GM23248 (cell line): Measurements from ENCODE around the gene IGF2BP2. TPM values are rescaled to one million over a fixed set of nuclear protein-coding genes. Genes with fewer than 3 reads are reported as not detected.
A peak's percentile ranks its signal among the peaks of the same experiment; 100 is the strongest.

ENCODE experiments used
- DNase-seq: peaks from one replicate; pipeline ENCODE4 v3.0.0-alpha.2; 2015
- H2AFZ ChIP-seq: fragments of 200-600 bp; sonication (generic); 2 replicates; pipeline ENCODE4 v1.6.1; 2016; ENCODE audit warnings: antibody characterized with exemption
- H3F3A ChIP-seq: fragments of 200-600 bp; sonication (generic); 2 replicates; pipeline ENCODE4 v1.6.1; 2016; ENCODE audit warnings: mild to moderate bottlenecking, antibody characterized with exemption, mixed run types; ENCODE audit not compliant: insufficient read depth
- H3K27ac ChIP-seq: fragments of 200-600 bp; sonication (generic); 2 replicates; pipeline ENCODE4 v1.5.1; 2016; ENCODE audit warnings: mild to moderate bottlenecking
- H3K27me3 ChIP-seq: fragments of 200-600 bp; sonication (generic); replicated peaks from 2 replicates; pipeline ENCODE4 v1.6.1; 2016; ENCODE audit warnings: mild to moderate bottlenecking; ENCODE audit not compliant: insufficient read depth
- H3K36me3 ChIP-seq: fragments of 200-600 bp; sonication (generic); 2 replicates; pipeline ENCODE4 v1.6.1; 2016; ENCODE audit warnings: low read depth, mild to moderate bottlenecking
- H3K4me1 ChIP-seq: fragments of 200-600 bp; sonication (generic); 2 replicates; pipeline ENCODE4 v1.6.1; 2016; ENCODE audit warnings: mild to moderate bottlenecking; ENCODE audit not compliant: insufficient read depth
- H3K4me2 ChIP-seq: fragments of 200-600 bp; sonication (generic); one replicate; pipeline ENCODE4 v1.6.1; 2016; ENCODE audit warnings: mild to moderate bottlenecking; ENCODE audit not compliant: unreplicated experiment
- H3K4me3 ChIP-seq: fragments of 200-600 bp; sonication (generic); 2 replicates; pipeline ENCODE4 v1.5.1; 2016; ENCODE audit warnings: mild to moderate bottlenecking
- H3K79me2 ChIP-seq: fragments of 200-600 bp; sonication (generic); 2 replicates; pipeline ENCODE4 v1.6.1; 2016; ENCODE audit warnings: mild to moderate bottlenecking; ENCODE audit not compliant: insufficient read depth
- H3K9ac ChIP-seq: fragments of 200-600 bp; sonication (generic); 2 replicates; pipeline ENCODE4 v1.6.1; 2016; ENCODE audit warnings: mild to moderate bottlenecking
- H3K9me2 ChIP-seq: fragments of 200-600 bp; sonication (generic); 2 replicates; pipeline ENCODE4 v1.6.1; 2016; ENCODE audit warnings: mixed run types, mild to moderate bottlenecking, moderate library complexity; ENCODE audit not compliant: insufficient read depth
- H3K9me3 ChIP-seq: fragments of 200-600 bp; sonication (generic); one replicate; pipeline ENCODE4 v1.6.1; 2017; ENCODE audit warnings: low read depth
- H4K20me1 ChIP-seq: fragments of 200-600 bp; sonication (generic); 2 replicates; pipeline ENCODE4 v1.6.0; 2016; ENCODE audit not compliant: insufficient read depth
- EZH2 ChIP-seq: fragments of 200-600 bp; sonication (generic); IDR thresholded peaks from 2 replicates; pipeline ENCODE4 v1.6.1; 2018; ENCODE audit warnings: antibody characterized with exemption, mild to moderate bottlenecking; ENCODE audit not compliant: insufficient read depth, poor library complexity, severe bottlenecking
- EZH2phosphoT487 ChIP-seq: fragments of 200-600 bp; sonication (generic); IDR thresholded peaks from 2 replicates; pipeline ENCODE4 v1.6.1; 2018; ENCODE audit warnings: antibody characterized with exemption, moderate library complexity, mild to moderate bottlenecking, low read depth; ENCODE audit not compliant: insufficient read depth
- WGBS, 2 experiments: methylation state at CpG; one replicate each; pipeline ENCODE4 v1.1.6; 2015 to 2017; ENCODE audit warnings: low lambda C conversion rate in 2 of 2, low coverage in 1 of 2; ENCODE audit errors: missing lambda C conversion rate in 2 of 2; 5-methylcytosine and 5-hydroxymethylcytosine counted together
- in situ Hi-C: fragments of 300-500 bp; cut with MboI; formaldehyde crosslinking; loops from 2 replicates; pipeline ENCODE4 v1.15.0; 2020
- polyA plus RNA-seq: library from polyadenylated mRNA; unstranded; fragments of >200 nt; fragmentation: Nextera tagmentation; extraction: Ambion mirVana; gene quantifications from 2 replicates; pipeline ENCODE4 v1.2.1, GENCODE V29; 2016
- total RNA-seq: library from RNA; depleted of rRNA; stranded (reverse); fragments of >200 nt; shearing (Covaris generic); gene quantifications from 2 replicates; pipeline ENCODE4 v1.2.3, GENCODE V29; 2014

The IGF2BP2 gene
- total and polyA plus RNA-seq, 2 experiments from 2014 or later, result 60.6 to 62.5 TPM

DNA sequence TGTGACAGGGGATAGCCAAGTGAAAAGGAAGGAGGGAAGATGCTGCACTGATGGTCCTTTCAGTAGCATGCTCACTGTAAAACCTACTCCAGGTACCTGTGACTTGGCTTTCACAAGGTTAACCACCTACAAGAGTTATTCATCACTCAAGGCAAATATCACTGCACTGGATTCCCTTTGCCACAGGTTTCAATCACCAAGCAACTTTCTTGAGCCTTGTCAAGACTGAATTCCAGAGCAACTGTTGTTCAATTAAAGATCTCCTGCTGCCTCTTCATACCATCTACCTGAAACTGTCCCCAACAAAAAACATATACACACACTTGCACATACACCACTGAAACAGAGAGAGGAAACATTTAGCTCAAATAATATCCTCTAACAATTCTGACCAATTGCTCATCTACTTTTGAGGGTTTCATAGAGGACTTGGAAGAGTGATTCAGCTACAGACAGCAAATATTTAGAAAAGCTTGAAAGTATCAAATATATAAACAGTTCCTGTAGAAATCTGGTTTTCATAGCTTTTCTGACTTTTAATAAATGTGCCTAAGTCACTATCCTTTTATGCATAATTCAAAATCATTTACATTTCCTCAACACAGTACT, 6.5 kb downstream of the IGF2BP2 start:
- Histone ChIP-seq H4K20me1 (peaks cover 14% of the 10 kb centered on the region; the same call in 1 of the 2 replicates), H3F3A (peaks cover 49% of the 10 kb centered on the region), H3K4me1 (peaks cover 80% of the 10 kb centered on the region), H3K9me3 (no peaks in the 10 kb centered on the region), H3K27ac (peak overlapping the region; percentile 3; the same call in 1 of the 2 replicates), H3K36me3 (no peaks in the 10 kb centered on the region), H3K79me2 (peaks cover 100% of the 10 kb centered on the region), H2AFZ (no peak overlapping the region), H3K9me2 (no peaks in the 10 kb centered on the region), H3K4me2 (peak overlapping the region; percentile 93), H3K4me3 (peak overlapping the region; percentile 95), H3K27me3 (no peaks in the 10 kb centered on the region), H3K9ac (0 out of 2 replicates have a peak overlapping the region, but pooled peaks have one; percentile 98)
- DNase-seq, result peak; percentile 59
- no peak for TF ChIP-seq EZH2phosphoT487
- no peak for TF ChIP-seq EZH2
- in situ Hi-C loops, result no loop called here

DNA sequence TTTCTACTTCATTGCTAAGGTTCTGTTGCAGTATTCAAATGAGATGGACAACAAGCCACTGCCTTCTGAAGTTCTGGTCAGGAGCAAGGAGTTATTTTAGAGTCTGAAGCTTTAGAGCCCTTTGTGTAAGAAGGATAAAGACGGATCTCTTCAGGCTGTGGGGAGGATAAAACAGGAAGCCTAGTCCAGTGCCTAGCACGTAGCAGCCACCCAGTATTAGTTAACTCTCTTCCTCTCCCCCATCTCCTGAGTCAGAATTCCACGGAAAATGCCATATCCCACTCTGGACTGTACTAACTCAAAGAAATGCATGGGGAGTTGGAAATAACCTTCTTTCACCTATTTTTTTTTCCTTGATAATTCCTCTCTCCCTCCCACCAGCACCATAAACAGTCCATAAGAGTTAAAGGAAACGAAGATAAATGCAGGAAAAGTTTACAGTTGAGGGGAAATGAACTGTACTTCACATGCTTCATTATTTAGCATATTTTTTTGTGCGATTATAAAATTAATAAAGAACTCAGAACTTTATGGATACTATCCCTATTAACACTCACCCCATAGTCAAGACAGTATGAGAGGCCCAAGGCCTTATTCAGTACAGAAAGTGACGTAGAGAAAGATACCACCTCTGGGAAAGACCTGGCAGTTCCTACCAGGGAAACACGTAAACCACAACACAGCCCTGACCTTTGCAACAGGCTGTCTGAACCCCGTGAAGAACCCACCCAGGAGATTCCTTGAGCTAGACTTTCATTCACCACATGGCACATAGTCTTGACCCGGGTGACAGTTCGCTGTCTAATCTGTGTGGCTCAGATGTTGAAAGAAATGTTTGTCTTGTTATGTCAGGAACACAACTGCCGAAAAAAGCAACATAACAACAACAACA, 9.2 kb downstream of the IGF2BP2 start:
- DNase-seq, result no peak
- Histone ChIP-seq H3K9me2 (no peaks in the 10 kb centered on the region), H3K79me2 (peaks cover 100% of the 10 kb centered on the region), H3K4me2 (peak overlapping the region; percentile 19), H2AFZ (no peak overlapping the region), H3K9me3 (no peaks in the 10 kb centered on the region), H3K4me3 (no peak overlapping the region), H4K20me1 (peaks cover 14% of the 10 kb centered on the region; the same call in 1 of the 2 replicates), H3F3A (peaks cover 38% of the 10 kb centered on the region), H3K9ac (no peak overlapping the region), H3K27ac (no peak overlapping the region), H3K4me1 (peaks cover 83% of the 10 kb centered on the region), H3K27me3 (no peaks in the 10 kb centered on the region), H3K36me3 (no peaks in the 10 kb centered on the region)
- in situ Hi-C loops, result no loop called here
- TF ChIP-seq EZH2phosphoT487, result no peak
- no peak for TF ChIP-seq EZH2
- 91 to 96% methylated on average over 11 of the region's 11 CpGs for WGBS, 2 experiments

DNA sequence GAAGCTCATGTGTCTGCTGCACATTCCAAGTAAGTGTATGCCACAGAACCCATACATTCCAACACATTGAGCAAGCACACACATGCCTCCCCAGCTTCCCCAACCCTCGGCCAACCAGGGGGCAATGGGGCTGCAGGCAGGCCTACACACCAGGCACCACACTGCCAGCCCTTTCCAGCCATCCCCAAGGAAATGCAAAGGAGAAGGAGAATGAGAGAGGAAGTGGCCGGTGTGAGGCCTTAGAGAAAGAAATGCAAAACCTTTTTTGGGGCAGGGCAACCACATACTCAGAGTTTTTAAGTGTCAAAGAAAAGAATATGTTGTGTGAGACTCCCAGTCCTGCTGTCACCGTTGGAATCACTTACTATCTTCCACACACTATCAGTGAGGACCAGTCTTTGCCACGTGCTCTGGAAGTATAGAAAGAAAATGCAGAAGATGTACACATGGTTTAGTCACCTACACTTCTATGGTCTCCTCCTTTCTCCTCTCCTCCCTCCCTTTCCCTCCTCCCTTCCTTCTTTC, 11.1 kb downstream of the IGF2BP2 start:
- H3K4me2 ChIP-seq, result peak overlapping the region; percentile 51
- no peak for TF ChIP-seq EZH2
- TF ChIP-seq EZH2phosphoT487, result no peak
- H3K27me3 ChIP-seq, result no peaks in the 10 kb centered on the region
- H2AFZ ChIP-seq, result no peak overlapping the region
- peaks cover 20% of the 10 kb centered on the region; the same call in 1 of the 2 replicates for H4K20me1 ChIP-seq
- no peaks in the 10 kb centered on the region for H3K9me3 ChIP-seq
- H3F3A ChIP-seq, result peaks cover 24% of the 10 kb centered on the region
- H3K27ac ChIP-seq, result peak overlapping the region; percentile 65
- no peaks in the 10 kb centered on the region for H3K9me2 ChIP-seq
- 49 to 57% methylated on average over 4 of the region's 4 CpGs for WGBS, 2 experiments
- in situ Hi-C loops, result no loop called here
- H3K4me1 ChIP-seq, result peaks cover 64% of the 10 kb centered on the region
- H3K79me2 ChIP-seq, result peaks cover 100% of the 10 kb centered on the region
- no peak overlapping the region for H3K4me3 ChIP-seq
- H3K36me3 ChIP-seq, result no peaks in the 10 kb centered on the region
- peak overlapping the region; percentile 14; the same call in 1 of the 2 replicates for H3K9ac ChIP-seq
- peak; percentile 70 for DNase-seq

DNA sequence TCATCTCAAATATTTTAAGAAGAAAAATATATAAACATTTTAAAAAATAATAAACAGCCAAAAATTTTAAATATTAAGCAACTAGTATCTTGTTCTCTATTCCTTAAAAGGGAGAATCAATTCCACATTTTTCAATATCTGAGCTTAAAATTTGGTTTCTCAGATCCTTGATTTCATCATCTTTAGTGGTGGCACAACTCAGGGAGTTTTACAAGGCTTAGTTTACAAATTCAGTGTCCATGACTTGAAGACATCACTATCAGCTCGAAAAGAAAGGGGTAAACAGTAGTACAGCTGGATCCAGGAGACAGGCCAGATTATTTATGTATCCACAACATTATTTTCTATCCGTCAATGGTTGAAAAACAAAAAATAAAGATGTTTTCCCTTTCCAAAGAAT, 11.6 kb downstream of the IGF2BP2 start:
- Histone ChIP-seq H3K27me3 (no peaks in the 10 kb centered on the region), H3K27ac (peak overlapping the region; percentile 65), H3F3A (peaks cover 19% of the 10 kb centered on the region), H3K4me3 (no peak overlapping the region), H4K20me1 (peaks cover 19% of the 10 kb centered on the region; the same call in 1 of the 2 replicates), H3K4me1 (peaks cover 58% of the 10 kb centered on the region), H3K36me3 (no peaks in the 10 kb centered on the region), H3K9ac (peak overlapping the region; percentile 14; the same call in 1 of the 2 replicates), H3K9me3 (no peaks in the 10 kb centered on the region), H3K4me2 (peak overlapping the region; percentile 51), H3K79me2 (peaks cover 100% of the 10 kb centered on the region), H3K9me2 (no peaks in the 10 kb centered on the region), H2AFZ (no peak overlapping the region)
- 68 to 78% methylated on average over 2 of the region's 2 CpGs for WGBS, 2 experiments
- TF ChIP-seq EZH2phosphoT487 (no peak), EZH2 (no peak)
- peak; percentile 42 for DNase-seq
- in situ Hi-C loops, result no loop called here
